Kidney (tissue), 14 donors: ENCODE measurements around the gene DLGAP1. TPM values are rescaled to one million over a fixed set of nuclear protein-coding genes. Genes with fewer than 3 reads are reported as not detected.

Experiments
- DNase-seq, 5 donors: peaks; one replicate each; pipeline ENCODE4 v3.0.0-alpha.2; 2013 to 2020
- FAIRE-seq: peaks from 2 replicates; lab custom pipeline; 2012; peaks lifted over from hg19 to GRCh38; lab: Jason Lieb, UNC
- H3K27ac ChIP-seq, 2 donors: one replicate each; pipeline ENCODE4 v1.7.0; 2013; ENCODE audit warnings: low read depth in 2 of 2, low read length in 2 of 2, inconsistent platforms in 1 of 2
- H3K27me3 ChIP-seq: one replicate; pipeline ENCODE4 v1.7.1; 2013; ENCODE audit warnings: low read length, inconsistent platforms; ENCODE audit not compliant: control insufficient read depth, insufficient read depth
- H3K36me3 ChIP-seq, 3 donors: one replicate each; pipeline versions ENCODE4 v1.7.0 to v1.7.1; 2013; ENCODE audit warnings: low read length in 3 of 3, control low read depth in 1 of 3, inconsistent platforms in 1 of 3; ENCODE audit not compliant: insufficient read depth in 3 of 3, control insufficient read depth in 2 of 3
- H3K4me1 ChIP-seq, 3 donors: one replicate each; pipeline versions ENCODE4 v1.7.0 to v1.7.1; 2013; ENCODE audit warnings: low read length in 3 of 3, inconsistent platforms in 1 of 3, low read depth in 1 of 3; ENCODE audit not compliant: control insufficient read depth in 2 of 3, insufficient read depth in 2 of 3
- H3K4me3 ChIP-seq, 3 donors: one replicate each; pipeline versions ENCODE4 v1.7.0 to v1.8.1; 2013; ENCODE audit warnings: low read length in 3 of 3, control low read depth in 1 of 3, inconsistent platforms in 1 of 3
- H3K9ac ChIP-seq, 3 donors: one replicate each; pipeline versions ENCODE4 v1.7.0 to v1.7.1; 2013; ENCODE audit warnings: low read length in 3 of 3, control low read depth in 1 of 3, inconsistent platforms in 1 of 3
- H3K9me3 ChIP-seq, 3 donors: one replicate each; pipeline versions ENCODE4 v1.7.0 to v1.7.1; 2013; ENCODE audit warnings: low read length in 3 of 3, control low read depth in 1 of 3, inconsistent platforms in 1 of 3; ENCODE audit not compliant: control insufficient read depth in 2 of 3, insufficient read depth in 1 of 3
- CTCF ChIP-seq: IDR thresholded peaks from 3 replicates; pipeline ENCODE4 v1.5.1; 2012; ENCODE audit warnings: mild to moderate bottlenecking, moderate library complexity, borderline replicate concordance; ENCODE audit not compliant: insufficient read depth; ENCODE audit errors: extremely low read depth
- intact Hi-C: fragments of 100-400 bp; cut with DNase I; formaldehyde crosslinking; loops from one replicate; pipeline ENCODE4 v1.11.1; 2022
- polyA plus RNA-seq: library from polyadenylated mRNA; stranded (reverse); fragments of 350-450 nt; fragmentation: Illumina TruSeq; extraction: RNeasy Lipid Tissue Mini Kit (QIAGEN cat#74804); gene quantifications from one replicate; pipeline ENCODE4 v1.2.3, GENCODE V29; 2014; ENCODE audit warnings: low read depth, low replicate concordance; ENCODE audit not compliant: insufficient read depth
- total RNA-seq: library from RNA; stranded (reverse); fragmentation: NEBNext Ultra II Directional; extraction: Animal tissue kit (Norgen Biotek cat#: 25700); gene quantifications from one replicate; pipeline ENCODE4 v1.2.1, GENCODE V29; 2021
- donor health status: control.
- donor health status: control.
- donor health status: control.
- donor health status: control.
- donor health status: control.
- donor health status: DM: yes; HTN: yes; CAD: no.
- donor health status: Normal renal cell carcinoma (clear cell type).

DLGAP1 gene
- total and polyA plus RNA-seq, 2 donors from 2014 or later, result 1.2 to 32.8 TPM

GRCh38 chr18:4231260-4231659, 223.8 kb downstream of the DLGAP1 start:
- H3K4me1 ChIP-seq, result no peaks in the 10 kb centered on the region
- no peak for FAIRE-seq
- no peak overlapping the region for H3K4me3 ChIP-seq
- intact Hi-C loops, result no loop called here
- DNase-seq, result no peak
- TF ChIP-seq CTCF, result no peak
- H3K36me3 ChIP-seq, result no peaks in the 10 kb centered on the region
- H3K9me3 ChIP-seq, result no peaks in the 10 kb centered on the region
- H3K27ac ChIP-seq, result no peak overlapping the region
- no peaks in the 10 kb centered on the region for H3K27me3 ChIP-seq
- no peak overlapping the region for H3K9ac ChIP-seq

GRCh38 chr18:4230450-4231168, 224.5 kb downstream of the DLGAP1 start:
- DNase-seq (no peak), FAIRE-seq (no peak)
- H3K36me3 ChIP-seq, result no peaks in the 10 kb centered on the region
- H3K27ac ChIP-seq, result no peak overlapping the region
- H3K9ac ChIP-seq, result no peak overlapping the region
- TF ChIP-seq CTCF, result no peak
- no peaks in the 10 kb centered on the region for H3K9me3 ChIP-seq
- no peaks in the 10 kb centered on the region for H3K4me1 ChIP-seq
- no peak overlapping the region for H3K4me3 ChIP-seq
- H3K27me3 ChIP-seq, result no peaks in the 10 kb centered on the region
- intact Hi-C loops, result no loop called here

- Histone ChIP-seq H3K9ac (no peak overlapping the region), H3K27me3 (no peaks in the 10 kb centered on the region), H3K27ac (no peak overlapping the region), H3K9me3 (no peaks in the 10 kb centered on the region), H3K4me1 (no peaks in the 10 kb centered on the region), H3K4me3 (no peak overlapping the region), H3K36me3 (no peaks in the 10 kb centered on the region)
- no peak for TF ChIP-seq CTCF
- DNase-seq (no peak), FAIRE-seq (no peak)
- intact Hi-C loops, result no loop called here
These were observed 230.9 kb downstream of the DLGAP1 start for GRCh38 chr18:4224031-4224704.
